Activated effector memory CD4-positive, alpha-beta T cell treated with Interleukin-2 at 50 U/mL for 16 hours (primary cell): ENCODE measurements around the gene LARGE2.
A peak's percentile ranks its signal among the peaks of the same experiment; 100 is the strongest.

Experiments used
- DNase-seq: peaks from one replicate; pipeline ENCODE4 v3.0.0-alpha.2; 2020

The LARGE2 gene

DNA sequence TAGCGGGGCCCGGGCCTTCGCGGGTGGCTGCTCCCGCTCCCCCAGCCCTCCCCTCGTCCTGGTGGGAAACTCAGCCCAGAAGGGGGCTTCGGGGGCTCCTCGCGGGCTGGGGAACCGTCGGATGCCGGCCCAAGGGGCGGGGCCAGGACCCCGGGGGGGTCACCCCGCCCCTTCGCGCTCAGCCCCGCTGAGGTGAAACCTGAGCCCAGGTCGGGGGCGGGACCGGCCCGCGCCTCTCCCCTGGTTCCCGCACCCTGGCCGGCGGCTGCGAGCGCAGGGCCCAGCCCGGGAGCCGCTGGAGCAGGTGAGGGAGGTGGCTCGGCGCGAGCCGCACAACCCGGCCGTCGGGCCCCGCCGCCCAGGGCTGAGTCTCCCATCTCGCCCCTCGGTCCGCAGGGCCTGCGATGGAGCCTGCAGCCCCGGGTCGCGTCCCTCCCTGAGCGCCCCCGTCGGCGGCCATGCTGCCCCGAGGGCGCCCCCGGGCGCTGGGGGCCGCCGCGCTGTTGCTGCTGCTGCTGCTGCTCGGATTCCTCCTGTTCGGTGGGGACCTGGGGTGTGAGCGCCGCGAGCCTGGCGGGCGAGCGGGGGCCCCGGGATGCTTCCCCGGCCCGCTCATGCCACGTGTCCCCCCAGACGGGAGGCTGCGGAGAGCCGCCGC lies at the start of gene LARGE2:
Gene LARGE2, plus strand, starts transcription at position 232 of the 658 bp plus-strand sequence. Its CDS starts 227 bp downstream, at position 459.
- no peak for DNase-seq

DNA sequence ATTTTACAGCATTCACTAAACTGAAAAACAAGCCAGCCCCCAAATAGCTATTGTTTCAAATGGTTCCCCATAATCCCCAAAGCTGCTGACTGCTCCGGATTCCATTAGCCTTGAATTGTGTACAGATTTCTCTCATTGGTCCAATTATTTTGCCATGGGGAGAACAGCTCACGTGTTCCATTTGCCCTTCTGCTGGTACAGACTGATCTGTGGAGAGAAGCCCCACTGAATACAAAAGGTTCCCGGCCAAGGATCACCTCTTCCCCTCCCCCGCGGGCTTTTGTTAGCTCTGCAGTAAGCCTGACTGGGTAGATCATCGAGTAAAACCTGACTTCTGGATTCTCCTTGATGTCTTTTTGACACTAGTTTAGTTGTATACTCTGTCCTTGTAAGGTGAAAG lies 46.1 kb upstream of the LARGE2 start:
- no peak for DNase-seq

DNA sequence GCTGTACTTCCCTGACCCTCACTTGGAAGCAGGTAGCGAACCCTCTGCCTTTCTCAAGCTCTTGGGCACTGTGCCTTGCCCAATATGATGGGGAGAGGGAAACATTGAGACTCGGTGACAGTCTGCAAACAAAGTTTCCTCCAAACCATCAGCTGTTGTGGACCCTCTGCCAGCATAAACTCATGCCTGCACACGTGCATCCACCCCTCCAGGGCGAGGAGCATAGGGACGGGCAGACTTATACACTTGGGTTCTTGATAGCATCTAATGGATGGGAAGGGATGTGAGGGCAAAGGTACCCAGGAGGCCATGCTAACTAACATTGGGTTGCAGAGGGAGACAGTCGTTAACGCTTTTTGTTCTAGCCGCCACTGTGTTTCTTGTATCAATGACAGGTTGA lies 45.2 kb upstream of the LARGE2 start:
- no peak for DNase-seq

DNA sequence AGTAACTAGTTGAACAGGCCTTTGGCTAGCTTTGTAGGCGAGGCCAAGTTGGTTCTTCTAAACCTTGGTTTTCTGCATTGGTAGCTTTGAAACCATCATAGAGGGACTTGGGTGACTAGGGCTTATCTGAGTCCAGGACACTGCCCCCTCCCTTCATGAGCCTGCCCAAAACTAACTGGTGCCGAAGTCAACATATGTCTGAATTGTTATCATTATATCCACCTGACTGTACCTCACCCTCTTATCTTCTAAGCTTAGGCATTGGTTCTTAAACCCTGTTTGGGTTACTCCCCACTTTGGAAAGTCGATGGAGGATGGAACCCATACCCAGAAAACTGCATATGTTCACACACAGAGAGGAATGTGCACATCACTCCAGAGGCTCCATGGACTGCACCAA lies 44.6 kb upstream of the LARGE2 start:
- no peak for DNase-seq

DNA sequence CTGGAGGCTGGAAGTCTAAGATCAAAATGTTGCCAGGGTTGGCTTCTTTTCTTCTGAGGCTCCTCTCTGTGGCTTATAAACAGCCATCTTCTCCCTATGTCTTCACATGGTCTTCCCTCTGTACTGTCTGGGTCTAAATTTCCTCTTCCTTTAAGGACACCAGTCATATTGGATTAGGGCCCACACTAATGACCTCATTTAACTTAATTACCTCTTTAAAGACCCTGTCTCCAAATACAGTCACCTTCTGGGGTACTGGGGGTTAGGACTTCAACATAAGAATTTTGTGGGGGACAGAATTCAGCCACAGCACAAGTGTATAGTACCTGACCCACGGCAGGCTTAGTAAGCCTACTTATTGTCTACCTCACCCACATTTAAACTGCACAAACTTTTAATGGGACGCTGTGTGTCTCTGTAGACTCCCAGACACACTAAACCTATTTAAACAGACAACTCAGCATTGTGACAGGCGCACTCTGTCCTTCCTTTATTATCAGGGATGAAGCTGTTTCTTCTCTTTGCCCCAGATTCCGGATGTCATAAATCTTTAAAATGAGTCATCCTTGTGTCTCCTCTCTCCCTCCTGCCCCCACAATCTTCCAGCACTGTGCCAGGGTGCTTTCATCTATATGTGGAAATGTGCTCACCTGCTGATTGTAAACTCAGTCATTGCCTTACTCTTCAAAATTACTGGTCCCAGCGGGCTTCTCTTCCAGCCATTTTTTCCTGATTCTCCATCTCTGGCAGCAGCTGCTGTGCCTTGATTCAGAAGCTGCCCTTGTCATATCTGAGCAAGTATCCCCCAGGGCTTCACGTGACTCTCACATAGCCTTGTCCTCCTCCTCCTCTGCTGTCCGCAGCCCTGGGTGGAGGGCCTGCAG lies 42.4 kb upstream of the LARGE2 start:
- DNase-seq, result no peak

DNA sequence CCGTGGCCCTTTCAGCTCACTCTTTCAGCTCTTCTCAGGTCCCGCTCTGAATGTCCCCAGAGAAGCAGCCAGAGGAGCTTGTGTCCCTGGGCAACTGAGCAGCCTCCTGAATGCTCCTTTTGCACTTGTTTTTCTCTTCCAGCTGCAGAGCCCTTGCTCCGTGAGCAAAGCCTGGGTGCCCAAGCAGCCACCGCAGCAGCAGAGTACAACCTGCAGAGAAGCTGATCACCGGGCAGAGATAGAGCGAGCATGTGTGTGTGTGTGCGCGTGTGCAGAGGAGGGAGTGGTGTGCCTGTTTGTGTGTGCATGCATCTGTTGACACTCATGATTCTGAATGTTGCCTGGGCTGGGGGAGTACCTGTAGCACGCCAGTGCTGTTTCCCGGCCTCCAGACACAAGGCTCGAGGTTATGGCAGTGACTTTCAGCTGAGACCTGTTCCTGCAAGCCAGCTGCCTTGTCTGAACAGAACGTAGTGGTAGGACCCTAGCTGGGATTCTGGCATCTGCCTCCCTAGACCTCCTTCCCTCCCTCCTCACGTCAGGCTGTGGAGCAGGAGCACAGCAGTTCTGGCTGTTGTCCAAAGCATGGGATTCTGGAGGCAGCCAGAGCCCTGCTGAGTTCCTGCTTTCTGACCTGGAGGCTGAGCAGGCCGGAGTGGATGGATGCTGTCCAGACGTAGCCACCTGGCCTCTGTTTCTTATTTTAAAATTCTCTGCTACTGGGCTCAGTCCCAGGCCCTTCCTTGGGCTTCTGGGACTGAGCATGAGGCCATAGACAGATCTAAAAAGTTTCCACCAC lies 41.5 kb upstream of the LARGE2 start:
- DNase-seq, result no peak

DNA sequence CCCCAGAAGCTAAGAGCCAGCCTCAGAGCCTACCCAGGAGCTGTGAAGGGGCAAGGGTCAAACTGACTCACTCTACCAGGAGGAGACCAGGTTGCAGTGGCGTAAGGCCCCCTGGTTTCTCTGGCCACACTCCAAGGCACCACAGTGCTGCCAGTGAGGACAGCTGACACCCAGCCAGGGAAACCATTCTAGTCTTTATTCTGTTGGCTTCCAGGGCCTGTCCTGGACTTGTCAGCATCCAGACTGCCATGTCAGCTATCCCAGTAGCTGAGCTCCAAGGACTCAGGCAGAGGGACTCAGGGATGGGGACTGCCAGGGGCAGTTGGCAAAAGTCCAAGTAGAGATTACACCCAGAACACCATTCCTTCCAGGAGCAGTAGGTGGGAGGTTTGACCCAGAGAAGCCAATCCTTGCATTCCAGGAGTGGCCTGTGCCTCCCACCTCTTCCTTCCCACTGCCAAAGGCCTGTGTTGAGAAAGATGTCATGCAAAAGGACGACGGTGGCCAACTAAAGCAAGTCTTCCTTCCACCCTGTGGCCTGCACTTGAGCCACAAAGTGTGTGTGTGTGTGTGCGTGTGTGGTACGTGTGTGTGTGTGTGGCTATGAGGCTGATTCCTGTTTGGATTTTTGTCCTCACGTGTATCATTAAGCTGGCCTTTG lies 40.6 kb upstream of the LARGE2 start:
- no peak for DNase-seq

DNA sequence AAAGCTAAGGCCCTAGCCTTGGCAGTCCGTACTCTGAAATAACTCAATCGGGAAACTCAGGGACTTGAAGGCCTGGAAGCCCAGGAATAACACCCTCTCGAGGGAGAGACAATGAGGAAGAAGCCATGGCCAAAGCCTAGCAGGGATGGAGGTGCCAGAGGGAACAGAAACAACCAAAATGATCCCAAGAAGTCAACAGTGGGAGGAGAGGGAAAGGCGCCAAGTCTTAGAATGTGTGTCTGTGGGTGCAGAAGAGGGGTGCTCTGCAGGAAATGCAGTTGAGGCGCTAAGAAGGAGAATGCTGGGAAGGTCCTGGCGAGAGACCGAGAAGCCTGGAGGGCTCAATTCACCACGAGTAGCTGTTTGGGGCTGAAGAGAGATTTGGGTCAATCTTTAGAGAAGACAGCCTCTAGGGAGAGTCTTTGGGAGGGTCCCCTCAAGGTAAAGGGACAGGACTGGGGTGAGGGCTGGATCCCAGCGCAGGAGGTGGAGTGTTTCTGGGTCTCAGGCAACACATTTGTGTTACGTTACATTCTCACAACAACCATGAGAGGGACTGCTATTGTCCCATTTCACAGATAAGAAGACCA lies 37.8 kb upstream of the LARGE2 start:
- DNase-seq, result no peak

DNA sequence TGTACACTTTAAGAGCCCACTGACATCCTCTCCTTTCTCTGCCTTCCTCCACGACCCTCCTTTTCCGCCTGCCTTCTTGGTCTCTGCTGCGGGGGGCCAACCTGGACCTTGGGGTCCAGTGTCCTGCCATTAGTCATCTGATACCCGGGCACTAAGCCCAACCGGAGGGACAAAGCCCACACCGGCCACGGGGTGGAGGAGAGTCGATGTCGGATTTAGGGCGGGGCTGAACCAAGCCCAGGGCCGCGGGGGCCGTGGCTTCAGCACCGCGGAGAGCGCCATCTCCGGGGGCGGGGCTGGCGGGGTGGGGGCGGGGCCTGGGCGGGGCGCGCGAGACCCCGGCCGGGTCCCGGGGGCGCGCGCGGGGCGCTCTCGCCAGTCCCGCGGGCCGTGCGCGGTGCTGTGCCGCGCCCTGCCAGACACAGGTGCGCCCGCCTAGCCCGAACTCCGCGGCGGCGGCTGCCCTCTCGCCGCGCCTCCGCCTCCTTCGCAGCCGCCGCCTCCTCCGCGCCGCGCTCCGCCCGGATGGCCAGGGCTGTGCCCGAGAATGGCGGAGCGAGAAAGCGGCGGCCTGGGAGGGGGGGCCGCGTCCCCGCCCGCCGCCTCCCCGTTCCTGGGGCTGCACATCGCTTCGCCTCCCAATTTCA lies 37.1 kb upstream of the LARGE2 start, which contains the start of gene MAPK8IP1:
Gene MAPK8IP1, plus strand, starts transcription at position 378 of the 647 bp plus-strand sequence. Its CDS starts 170 bp downstream, at position 548.
- peak; percentile 48 for DNase-seq

DNA sequence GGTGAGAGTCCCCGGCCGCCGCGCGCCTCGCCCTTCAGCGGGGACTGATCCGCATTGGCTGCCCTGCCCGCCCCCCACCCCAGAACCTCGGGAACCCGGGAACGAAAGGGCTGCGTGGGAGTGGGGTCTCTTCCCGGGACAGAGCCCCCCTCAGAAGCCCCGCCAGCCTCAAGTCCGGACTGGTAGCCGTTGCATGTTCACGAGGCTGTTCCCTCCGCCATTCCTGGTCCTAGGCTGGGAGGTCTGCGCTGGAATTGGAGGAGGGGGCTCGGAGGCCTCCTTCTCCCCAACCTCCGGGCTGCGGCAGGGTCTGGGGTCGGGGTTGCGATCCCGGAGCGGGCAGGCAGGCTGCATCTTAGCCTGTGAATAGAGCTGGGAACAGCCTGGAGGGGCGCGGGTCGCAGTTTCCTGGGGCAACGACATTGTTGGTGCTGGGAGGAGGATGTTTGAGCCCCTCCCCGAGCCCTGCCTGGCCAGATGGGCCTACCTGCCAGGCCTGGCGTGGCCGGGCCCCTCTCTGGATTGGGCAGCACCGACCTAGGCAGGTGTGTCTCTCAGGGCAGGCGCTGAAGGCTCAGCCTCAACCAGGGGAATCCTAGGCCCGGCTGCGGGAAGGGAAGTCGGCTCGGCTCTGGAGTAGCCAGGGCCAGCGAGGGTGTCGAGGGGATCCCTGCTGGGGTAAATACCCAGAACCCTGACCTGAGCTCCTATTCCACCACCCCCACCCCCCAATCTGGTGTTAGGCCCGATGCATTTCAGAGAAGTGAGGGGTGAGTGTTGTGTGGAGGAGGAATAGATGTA lies 36.3 kb upstream of the LARGE2 start:
- no peak for DNase-seq

DNA sequence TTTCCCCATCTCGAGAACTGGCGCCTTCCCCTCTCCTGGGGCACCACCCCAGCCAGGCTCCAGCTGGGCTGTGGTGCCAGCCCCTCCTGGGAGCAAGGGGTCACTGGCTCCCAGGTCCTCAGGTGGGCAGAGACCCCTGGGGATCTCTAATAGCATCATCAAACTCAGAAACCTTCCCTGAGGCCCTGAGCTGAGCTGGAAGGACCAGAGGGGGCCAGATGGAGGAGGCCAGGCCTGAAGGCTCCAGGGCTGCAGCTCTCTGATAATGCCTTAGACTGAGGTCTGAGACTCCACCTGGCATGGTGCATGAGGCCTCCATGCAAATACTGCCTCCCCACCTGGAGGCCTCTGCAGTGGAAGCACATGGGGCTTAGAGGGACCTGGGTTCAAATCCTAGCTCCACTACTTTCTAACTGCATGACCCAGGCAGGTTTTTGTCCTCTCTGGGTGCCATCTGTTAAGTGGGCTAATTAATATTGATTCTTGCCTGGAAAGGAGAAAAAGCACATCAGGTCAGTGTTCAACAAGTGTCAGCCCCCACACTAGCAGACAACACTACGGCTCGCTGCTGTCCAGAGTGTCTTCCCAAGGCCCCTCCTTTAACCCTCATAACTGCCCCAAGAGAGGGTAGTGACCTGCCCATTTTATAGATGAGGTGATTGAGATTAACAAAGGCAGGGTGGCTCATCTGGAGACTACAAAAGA lies 35.5 kb upstream of the LARGE2 start:
- DNase-seq, result no peak

DNA sequence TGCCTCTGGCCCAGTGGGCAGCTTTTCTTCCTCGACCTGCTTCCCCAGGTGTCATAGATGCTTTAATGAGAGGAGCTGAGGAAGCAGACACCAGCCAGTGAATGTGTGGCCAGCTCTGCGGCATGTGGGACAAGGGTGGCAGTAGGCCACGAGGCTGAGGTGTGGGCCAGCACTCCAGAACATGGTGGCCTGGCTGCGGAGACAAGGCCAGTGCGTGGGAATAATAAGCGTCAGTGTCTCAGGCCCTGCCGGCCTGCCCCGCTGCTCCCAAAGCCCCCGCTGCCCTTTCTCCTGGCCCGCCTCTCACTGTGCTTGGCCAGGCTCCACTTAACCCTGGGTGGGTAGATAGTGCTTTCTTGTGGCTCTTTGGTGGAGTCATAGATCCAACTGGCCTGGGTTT lies 34.9 kb upstream of the LARGE2 start:
- DNase-seq, result no peak

DNA sequence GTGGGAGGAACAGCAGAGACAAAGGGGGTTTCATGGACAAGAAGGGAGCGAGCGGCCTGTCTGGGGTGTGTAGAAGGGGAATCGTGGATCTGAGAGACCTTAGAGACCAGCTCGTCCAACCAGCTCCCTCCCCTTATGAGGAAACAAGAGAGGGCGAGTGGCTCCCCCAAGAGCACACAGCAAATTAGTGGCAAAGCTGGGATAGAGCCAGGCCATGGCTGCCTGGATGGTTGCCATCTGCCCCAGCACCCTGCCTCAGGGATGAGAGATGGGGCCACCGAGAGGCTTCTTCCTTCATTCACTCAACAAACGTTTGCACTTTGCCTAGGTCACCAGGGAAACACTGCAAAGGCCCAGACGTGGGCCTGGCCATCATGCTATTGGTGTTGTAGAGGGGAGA lies 32.9 kb upstream of the LARGE2 start:
- DNase-seq, result no peak

DNA sequence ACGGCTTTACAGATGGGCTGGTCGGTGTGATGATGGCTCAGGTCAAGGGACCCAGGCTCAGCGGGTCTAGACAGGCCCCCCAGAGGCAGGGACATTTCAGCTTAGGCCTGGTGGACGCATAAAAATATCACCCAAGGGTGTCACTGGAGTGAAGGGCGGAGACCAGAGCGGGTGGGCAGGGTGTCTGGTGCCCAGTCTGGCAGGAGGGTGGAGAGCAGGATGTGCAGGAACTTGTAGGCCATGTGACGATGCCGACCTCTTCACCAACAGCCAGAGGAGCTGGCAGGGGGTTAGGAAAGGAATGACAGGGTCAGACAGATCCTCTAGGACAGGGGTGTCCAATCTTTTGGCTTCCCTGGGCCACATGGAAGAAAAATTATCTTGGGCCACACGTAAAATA lies 32.5 kb upstream of the LARGE2 start:
- no peak for DNase-seq

DNA sequence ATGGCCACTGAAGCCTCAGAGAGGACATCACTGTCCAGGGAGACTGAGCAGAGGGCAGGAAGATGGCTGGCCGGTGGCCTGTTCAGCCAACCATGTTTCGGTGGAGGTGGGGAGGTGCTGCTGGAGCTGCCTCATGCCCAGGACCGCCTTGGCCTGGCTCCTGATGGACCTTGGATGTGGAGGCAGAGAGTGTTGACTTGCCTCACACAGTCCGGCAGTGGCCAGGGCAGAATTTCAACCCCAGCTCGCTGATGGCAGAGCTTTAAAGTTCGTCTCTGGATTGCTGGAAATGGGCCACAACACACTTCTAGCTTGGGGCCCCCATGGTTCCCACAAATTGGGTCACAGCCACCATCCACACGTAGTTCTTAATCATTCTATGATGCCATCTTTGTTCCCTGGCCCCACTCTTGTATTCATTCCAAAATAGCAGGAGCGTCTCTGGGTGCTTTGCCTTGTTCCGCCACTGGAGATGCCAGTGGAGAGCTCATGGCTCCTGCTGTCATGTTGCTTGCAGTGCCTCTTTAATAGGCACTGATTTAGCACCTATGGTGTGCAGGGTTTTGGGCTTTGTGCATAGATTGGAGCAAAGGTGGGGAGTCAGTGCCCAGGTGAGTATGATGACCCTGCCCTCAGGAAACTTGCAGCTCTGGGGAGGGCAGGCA lies 31.4 kb upstream of the LARGE2 start:
- no peak for DNase-seq

DNA sequence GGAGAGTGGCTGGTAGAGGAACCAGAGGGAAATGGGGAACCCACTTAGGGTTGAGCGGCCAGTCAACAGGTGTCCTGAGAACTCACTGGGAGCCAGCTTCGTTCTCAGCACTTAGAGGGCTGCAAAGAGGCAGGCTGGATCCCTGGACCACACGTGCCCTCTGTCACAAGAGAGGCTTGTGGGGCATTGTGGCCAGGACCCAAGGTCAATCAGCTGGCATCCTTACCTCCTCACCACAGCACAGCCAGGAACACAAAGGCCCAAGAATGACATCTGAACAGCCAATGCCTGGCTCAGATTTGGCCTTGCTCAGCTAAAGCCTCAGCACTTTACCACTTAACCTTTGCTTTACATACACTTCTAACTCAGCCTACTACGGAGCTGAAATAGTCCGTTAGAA lies 29.6 kb upstream of the LARGE2 start:
- DNase-seq, result no peak

DNA sequence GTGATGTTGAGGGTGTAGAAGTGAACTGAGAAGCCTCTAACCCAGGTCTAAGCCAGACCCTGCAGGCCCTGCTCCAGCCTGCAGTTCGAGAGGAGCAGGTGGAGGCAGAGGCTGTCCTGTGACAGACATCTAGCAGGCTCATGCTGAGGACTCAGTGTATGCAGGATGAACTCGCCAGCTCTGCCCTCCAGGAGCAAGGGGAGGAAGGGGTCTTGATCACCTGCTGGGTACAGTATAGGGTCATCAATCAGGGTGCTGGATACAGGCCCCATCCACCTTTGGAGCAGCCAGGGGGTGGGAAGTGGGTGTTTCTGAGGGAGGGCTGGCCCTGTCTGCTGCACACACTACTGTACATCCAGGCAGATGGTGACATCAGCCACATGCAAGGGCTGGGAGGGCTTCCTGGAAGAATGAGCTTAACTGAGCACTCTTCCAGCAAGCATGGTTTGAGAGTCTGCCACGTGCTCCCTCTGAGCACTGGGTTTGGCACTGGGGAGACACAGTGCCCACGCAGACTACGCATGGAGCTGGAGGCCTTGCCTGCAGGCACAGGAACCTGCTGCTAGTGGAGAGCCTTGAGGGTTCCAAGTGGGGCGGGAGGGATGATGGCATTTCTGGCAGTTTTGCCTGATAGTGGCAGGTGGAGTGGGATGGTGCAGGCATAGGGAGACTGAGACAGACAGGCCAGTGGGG lies 27.8 kb upstream of the LARGE2 start:
- DNase-seq, result no peak

DNA sequence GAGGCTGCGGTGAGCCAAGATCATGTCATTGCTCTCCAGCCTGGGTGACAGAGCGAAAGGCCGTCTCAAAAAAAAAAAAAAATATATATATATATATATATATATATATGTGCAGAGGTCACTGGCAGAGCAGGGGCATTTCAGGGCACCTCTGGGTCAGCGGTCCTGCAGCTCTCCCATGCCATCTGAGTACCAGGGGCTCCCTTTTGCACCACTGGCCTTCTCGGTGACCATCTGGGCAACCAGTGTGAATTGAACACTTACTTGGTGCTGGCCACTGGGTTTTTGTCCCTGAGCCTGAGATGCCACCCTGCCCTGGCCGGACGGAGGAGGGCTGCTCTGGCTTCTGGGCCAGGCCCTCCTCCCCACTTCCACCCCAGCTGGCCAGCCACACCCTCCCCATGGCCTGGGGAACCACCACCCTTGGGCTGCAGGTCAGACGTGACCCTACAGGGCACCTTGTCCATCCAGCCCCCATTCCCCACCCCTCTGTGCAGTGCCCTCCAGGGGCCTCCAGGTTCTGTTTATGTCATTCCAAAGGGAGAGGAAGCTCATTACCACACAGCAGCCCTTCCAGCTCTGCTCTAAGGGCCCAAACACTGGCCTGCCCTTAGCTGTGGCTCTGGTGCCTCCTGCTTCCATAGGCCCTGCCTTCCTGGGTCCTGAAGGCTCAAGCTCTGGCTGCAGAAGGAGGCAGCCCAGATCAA lies 26.8 kb upstream of the LARGE2 start:
- DNase-seq, result no peak
